Testis (tissue), 2 donors: ENCODE measurements around the gene NHSL2.

Experiments
- POLR2A ChIP-seq: fragments of 450-650 bp; IDR thresholded peaks from one replicate; pipeline ENCODE4 v1.6.1; 2017; ENCODE audit warnings: antibody characterized with exemption, mild to moderate bottlenecking, moderate library complexity
- TF ChIP-seq, protein P1 (sequence below), 3 experiments: fragments of 450-650 bp in 2 of 3; fragments of 200-600 bp in 1 of 3; sonication (generic) in 1 of 3; IDR thresholded peaks; one replicate each; pipeline ENCODE4 v1.5.1; 2016 to 2019; ENCODE audit warnings: antibody characterized with exemption in 3 of 3, mild to moderate bottlenecking in 2 of 3, moderate library complexity in 1 of 3

DNA sequence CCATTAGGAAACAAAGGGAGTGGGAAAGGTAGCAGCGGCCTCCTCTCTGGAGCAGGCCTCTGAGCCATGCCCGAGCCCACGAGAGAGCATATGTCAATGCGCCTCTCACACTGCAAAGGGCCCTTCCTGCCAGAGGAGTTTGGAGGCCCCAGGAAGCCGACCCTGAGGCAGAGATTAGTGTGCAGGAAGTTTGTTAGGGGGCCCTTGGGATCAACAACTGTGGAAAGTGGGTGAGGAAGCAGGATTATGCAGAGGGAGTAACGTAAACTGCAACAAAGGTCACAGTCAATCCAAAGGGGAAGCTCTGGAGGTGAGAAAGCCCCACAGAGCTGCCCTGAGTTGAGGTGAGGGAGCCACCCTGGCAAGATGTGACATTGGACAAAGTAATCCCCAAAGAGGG, 203.7 kb downstream of the NHSL2 start:
- TF ChIP-seq, protein P1, sequence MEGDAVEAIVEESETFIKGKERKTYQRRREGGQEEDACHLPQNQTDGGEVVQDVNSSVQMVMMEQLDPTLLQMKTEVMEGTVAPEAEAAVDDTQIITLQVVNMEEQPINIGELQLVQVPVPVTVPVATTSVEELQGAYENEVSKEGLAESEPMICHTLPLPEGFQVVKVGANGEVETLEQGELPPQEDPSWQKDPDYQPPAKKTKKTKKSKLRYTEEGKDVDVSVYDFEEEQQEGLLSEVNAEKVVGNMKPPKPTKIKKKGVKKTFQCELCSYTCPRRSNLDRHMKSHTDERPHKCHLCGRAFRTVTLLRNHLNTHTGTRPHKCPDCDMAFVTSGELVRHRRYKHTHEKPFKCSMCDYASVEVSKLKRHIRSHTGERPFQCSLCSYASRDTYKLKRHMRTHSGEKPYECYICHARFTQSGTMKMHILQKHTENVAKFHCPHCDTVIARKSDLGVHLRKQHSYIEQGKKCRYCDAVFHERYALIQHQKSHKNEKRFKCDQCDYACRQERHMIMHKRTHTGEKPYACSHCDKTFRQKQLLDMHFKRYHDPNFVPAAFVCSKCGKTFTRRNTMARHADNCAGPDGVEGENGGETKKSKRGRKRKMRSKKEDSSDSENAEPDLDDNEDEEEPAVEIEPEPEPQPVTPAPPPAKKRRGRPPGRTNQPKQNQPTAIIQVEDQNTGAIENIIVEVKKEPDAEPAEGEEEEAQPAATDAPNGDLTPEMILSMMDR (IDR thresholded peaks at IDR 0.05): no peak
- TF ChIP-seq POLR2A: no peak
